Measurements from ENCODE around the gene ARHGEF28. TPM values are rescaled to one million over a fixed set of nuclear protein-coding genes. Genes with fewer than 3 reads are reported as not detected.

Gene ARHGEF28
- total RNA-seq, 2 experiments from 2014 or later: 0.05 to 0.12 TPM

DNA sequence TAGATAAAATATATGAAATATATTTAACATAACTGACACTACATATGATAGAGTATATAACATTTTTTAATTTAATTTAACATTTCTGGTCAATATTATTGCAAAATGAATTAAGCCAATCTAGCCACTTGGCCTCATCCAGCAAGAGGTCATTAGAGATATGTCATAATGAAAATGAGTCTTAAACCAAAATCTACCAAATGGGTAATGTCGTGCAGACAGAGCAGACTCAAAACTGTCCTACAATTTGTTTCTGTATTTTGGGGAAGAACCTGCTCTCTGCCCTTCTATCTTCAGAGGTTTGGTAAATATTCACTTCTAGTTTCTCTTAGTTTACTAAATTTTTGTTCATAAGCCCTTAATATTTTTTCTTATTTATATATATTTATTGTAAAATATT is 61.4 kb downstream of the ARHGEF28 start:
- POLR2A ChIA-PET: no interaction called here
- no peaks in the 10 kb centered on the region for H3K27me3 Mint-ChIP-seq
- CTCF ChIA-PET: no interaction called here
- H3K27ac Mint-ChIP-seq: no peak overlapping the region
- intact Hi-C loops (cut with micrococcal nuclease): loop anchor here (10.0 kb wide), 1 partner anchor 107 kb away; no protein-coding TSS in a partner anchor
- H3K4me3 Mint-ChIP-seq: no peak overlapping the region
- no peaks in the 10 kb centered on the region for H3K9me3 Mint-ChIP-seq
- DNase-seq: no peak
- no peaks in the 10 kb centered on the region for H3K4me1 Mint-ChIP-seq (ENCODE audit: low read depth)
- H3K36me3 Mint-ChIP-seq: no peaks in the 10 kb centered on the region

DNA sequence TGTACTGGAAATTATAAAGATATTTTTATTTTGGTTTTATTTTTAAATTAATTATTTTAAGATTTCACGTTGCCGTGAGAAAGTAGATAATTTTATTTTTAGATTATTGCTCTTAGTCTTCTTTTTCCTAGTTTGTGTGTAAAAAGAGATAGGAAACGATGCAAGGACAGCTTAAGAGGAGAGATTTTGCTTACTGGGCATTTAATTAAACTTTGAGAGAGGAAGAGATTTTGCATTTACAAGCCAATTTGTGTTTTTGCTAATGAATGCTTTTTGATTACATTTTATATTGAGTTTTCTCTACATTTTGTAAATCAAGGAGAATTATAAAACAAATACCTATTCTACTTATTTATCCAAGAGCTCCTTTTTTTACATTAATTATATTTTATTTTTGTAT is 64.0 kb downstream of the ARHGEF28 start:
- CTCF ChIA-PET: interaction anchor here (0.7 kb wide), 1 partner anchor 1074 kb away, joined by 3 read pairs; no protein-coding TSS in a partner anchor
- Mint-ChIP-seq H3K27me3 (peaks cover 4% of the 10 kb centered on the region), H3K4me1 (ENCODE audit: low read depth) (peaks cover 17% of the 10 kb centered on the region), H3K27ac (no peak overlapping the region), H3K9me3 (no peaks in the 10 kb centered on the region), H3K36me3 (no peaks in the 10 kb centered on the region), H3K4me3 (no peak overlapping the region)
- intact Hi-C loops (cut with micrococcal nuclease): no loop called here
- POLR2A ChIA-PET: no interaction called here
- DNase-seq: no peak

DNA sequence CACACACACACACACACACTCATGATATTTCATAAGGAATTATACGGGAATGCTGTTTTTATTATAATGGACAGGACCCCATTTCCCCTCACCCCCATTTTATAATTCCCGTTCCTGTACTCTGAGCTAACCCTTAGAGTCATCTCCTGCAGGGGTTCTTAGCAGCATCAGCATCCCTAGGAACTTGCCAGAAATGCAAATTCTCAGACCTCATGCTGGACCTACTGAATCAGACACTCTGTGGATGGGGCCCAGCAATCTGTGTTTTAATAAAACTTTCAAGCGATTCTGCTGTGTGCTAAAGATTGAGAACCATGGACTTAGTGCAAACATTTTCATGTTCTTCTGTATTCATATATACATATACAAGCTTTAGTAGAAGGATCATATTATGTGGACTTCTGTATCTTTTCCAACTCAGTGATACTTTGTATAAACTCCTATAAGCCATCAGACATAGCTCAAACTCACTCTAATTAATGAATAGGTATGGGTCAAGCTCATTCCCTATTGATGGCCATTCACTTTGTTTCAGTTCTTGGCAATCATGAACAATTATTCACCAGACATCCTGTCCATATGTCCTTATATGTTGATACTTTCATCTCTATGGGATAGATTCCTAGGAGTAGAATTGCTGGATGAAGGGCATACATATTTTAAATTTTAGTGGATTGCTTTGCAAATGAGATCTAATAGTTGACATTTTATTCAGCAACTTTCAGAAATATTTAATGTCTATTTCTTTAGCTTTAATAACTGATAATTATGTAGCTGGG is 65.5 kb downstream of the ARHGEF28 start:
- no peaks in the 10 kb centered on the region for H3K36me3 Mint-ChIP-seq
- CTCF ChIA-PET: interaction anchor here (0.9 kb wide), 1 partner anchor 100 kb away, joined by 3 read pairs; no protein-coding TSS in a partner anchor
- intact Hi-C loops (cut with micrococcal nuclease): no loop called here
- peaks cover 9% of the 10 kb centered on the region for H3K27me3 Mint-ChIP-seq
- POLR2A ChIA-PET: no interaction called here
- no peak overlapping the region for H3K4me3 Mint-ChIP-seq
- peaks cover 17% of the 10 kb centered on the region for H3K4me1 Mint-ChIP-seq (ENCODE audit: low read depth)
- no peaks in the 10 kb centered on the region for H3K9me3 Mint-ChIP-seq
- H3K27ac Mint-ChIP-seq: no peak overlapping the region
- no peak for DNase-seq

DNA sequence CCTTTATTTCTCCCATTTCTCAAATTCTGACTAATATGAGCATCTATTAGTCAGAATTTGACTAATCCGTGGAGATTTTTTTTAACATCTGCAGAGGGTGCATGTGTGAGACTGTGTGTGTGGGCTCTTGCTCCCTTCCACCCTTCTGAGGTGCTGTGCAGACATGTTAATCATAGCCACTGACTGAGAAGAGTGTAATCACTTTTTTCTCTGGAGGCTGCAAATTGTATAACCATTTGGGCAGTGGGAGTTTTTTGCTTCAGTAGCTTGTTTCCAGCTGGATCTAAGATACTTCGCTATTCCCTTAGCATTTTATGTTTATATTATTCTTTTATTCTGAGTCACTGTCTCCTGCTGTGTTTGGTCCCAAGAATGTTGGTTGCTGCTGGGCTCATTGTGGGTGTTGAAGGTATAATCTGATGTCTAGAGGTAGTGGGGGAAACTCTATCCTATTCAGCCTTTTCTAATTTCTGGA is 66.2 kb downstream of the ARHGEF28 start:
- DNase-seq: no peak
- Mint-ChIP-seq H3K27ac (no peak overlapping the region), H3K4me3 (no peak overlapping the region), H3K9me3 (no peaks in the 10 kb centered on the region), H3K4me1 (ENCODE audit: low read depth) (peaks cover 17% of the 10 kb centered on the region), H3K27me3 (peaks cover 9% of the 10 kb centered on the region), H3K36me3 (no peaks in the 10 kb centered on the region)
- POLR2A ChIA-PET: no interaction called here
- intact Hi-C loops (cut with micrococcal nuclease): no loop called here
- CTCF ChIA-PET: interaction anchor here (0.9 kb wide), 1 partner anchor 101 kb away, joined by 3 read pairs; no protein-coding TSS in a partner anchor

- Mint-ChIP-seq H3K27ac (no peak overlapping the region), H3K9me3 (no peaks in the 10 kb centered on the region), H3K27me3 (peaks cover 13% of the 10 kb centered on the region), H3K4me3 (no peak overlapping the region), H3K36me3 (no peaks in the 10 kb centered on the region), H3K4me1 (ENCODE audit: low read depth) (peaks cover 17% of the 10 kb centered on the region)
- no peak for DNase-seq
- ChIA-PET POLR2A (no interaction called here), CTCF (interaction anchor here (2.4 kb wide), 1 partner anchor 102 kb away, joined by 14 read pairs; no protein-coding TSS in a partner anchor)
- intact Hi-C loops (cut with micrococcal nuclease): no loop called here
Measured at GRCh38 chr5:73692981-73693380, 67.0 kb downstream of the ARHGEF28 start.

DNA sequence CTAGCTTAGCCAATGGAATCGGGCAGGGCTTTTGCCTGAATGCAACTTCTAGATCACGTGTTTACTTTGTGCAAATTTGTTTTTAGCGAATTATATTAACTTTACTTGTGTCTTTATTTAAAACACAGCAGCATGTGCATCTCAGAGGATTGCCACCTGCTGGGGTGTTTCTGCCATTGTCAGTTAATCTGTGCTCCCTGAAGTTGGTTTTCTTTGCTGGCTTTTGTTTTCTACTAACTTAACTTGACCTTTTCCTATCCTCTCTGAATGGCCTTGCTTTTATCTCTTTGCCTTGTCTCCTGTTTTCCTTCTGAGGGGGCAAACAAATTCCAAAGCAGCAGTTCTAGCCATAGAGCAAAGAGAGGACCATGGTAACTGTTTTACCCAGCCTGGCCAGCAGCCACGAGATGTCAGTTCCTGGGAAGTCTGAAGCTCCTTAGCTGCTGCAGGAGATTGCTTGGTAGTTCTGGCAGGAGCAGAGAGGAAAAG is 67.6 kb downstream of the ARHGEF28 start:
- Mint-ChIP-seq H3K4me3 (no peak overlapping the region), H3K9me3 (no peaks in the 10 kb centered on the region), H3K27ac (no peak overlapping the region), H3K27me3 (peaks cover 15% of the 10 kb centered on the region), H3K4me1 (ENCODE audit: low read depth) (peaks cover 17% of the 10 kb centered on the region), H3K36me3 (no peaks in the 10 kb centered on the region)
- POLR2A ChIA-PET: no interaction called here
- CTCF ChIA-PET: interaction anchor here (0.7 to 2.4 kb wide), 2 partner anchors 77 to 103 kb away, joined by 3 to 14 read pairs; no protein-coding TSS in a partner anchor
- intact Hi-C loops (cut with micrococcal nuclease): no loop called here
- DNase-seq: peak; percentile 10

DNA sequence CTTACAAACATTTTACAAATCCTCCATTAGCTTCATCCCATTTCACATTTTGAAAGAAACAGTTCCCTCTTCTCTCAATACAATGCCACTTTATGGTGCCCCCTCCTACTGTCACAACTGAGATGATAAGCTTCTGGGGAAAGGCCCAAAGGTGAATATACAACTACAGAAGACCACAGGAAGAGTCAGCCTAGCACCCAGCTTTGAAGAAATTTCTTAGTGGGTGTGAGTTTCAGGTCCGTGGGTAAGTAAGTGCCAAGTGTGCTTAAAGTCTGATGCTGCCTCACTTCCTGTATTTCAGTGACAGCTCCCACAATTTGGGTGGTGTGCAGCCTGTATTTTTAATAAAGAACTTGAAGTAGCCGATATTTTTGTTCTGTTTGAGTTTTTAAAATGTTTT is 68.1 kb downstream of the ARHGEF28 start:
- H3K9me3 Mint-ChIP-seq: no peaks in the 10 kb centered on the region
- no peaks in the 10 kb centered on the region for H3K36me3 Mint-ChIP-seq
- peaks cover 18% of the 10 kb centered on the region for H3K27me3 Mint-ChIP-seq
- DNase-seq: peak; percentile 24
- H3K4me3 Mint-ChIP-seq: no peak overlapping the region
- POLR2A ChIA-PET: no interaction called here
- H3K4me1 Mint-ChIP-seq (ENCODE audit: low read depth): peaks cover 17% of the 10 kb centered on the region
- intact Hi-C loops (cut with micrococcal nuclease): no loop called here
- H3K27ac Mint-ChIP-seq: no peak overlapping the region
- CTCF ChIA-PET: interaction anchor here (0.7 to 2.4 kb wide), 2 partner anchors 77 to 103 kb away, joined by 3 to 14 read pairs; no protein-coding TSS in a partner anchor

GRCh38 chr5:73698011-73698410 is 72.0 kb downstream of the ARHGEF28 start:
- H3K36me3 Mint-ChIP-seq: no peaks in the 10 kb centered on the region
- H3K4me1 Mint-ChIP-seq (ENCODE audit: low read depth): peaks cover 16% of the 10 kb centered on the region
- no peak for DNase-seq
- peaks cover 18% of the 10 kb centered on the region for H3K27me3 Mint-ChIP-seq
- intact Hi-C loops (cut with micrococcal nuclease): no loop called here
- H3K4me3 Mint-ChIP-seq: no peak overlapping the region
- no peak overlapping the region for H3K27ac Mint-ChIP-seq
- POLR2A ChIA-PET: no interaction called here
- H3K9me3 Mint-ChIP-seq: no peaks in the 10 kb centered on the region
- CTCF ChIA-PET: no interaction called here

- Mint-ChIP-seq H3K27ac (no peak overlapping the region), H3K27me3 (peaks cover 13% of the 10 kb centered on the region), H3K4me3 (no peak overlapping the region), H3K4me1 (ENCODE audit: low read depth) (no peaks in the 10 kb centered on the region), H3K9me3 (no peaks in the 10 kb centered on the region), H3K36me3 (no peaks in the 10 kb centered on the region)
- CTCF ChIA-PET: no interaction called here
- intact Hi-C loops (cut with micrococcal nuclease): no loop called here
- no peak for DNase-seq
- POLR2A ChIA-PET: no interaction called here
Measured at GRCh38 chr5:73701566-73701965, 75.6 kb downstream of the ARHGEF28 start.

GRCh38 chr5:73702534-73702933 is 76.5 kb downstream of the ARHGEF28 start:
- intact Hi-C loops (cut with micrococcal nuclease): no loop called here
- H3K27me3 Mint-ChIP-seq: peaks cover 11% of the 10 kb centered on the region
- no peak overlapping the region for H3K27ac Mint-ChIP-seq
- ChIA-PET CTCF (no interaction called here), POLR2A (no interaction called here)
- H3K4me3 Mint-ChIP-seq: no peak overlapping the region
- DNase-seq: no peak
- H3K4me1 Mint-ChIP-seq (ENCODE audit: low read depth): no peaks in the 10 kb centered on the region
- H3K9me3 Mint-ChIP-seq: no peaks in the 10 kb centered on the region
- H3K36me3 Mint-ChIP-seq: no peaks in the 10 kb centered on the region

- no peaks in the 10 kb centered on the region for H3K36me3 Mint-ChIP-seq
- H3K27ac Mint-ChIP-seq: no peak overlapping the region
- POLR2A ChIA-PET: no interaction called here
- H3K9me3 Mint-ChIP-seq: no peaks in the 10 kb centered on the region
- intact Hi-C loops (cut with micrococcal nuclease): no loop called here
- no peaks in the 10 kb centered on the region for H3K4me1 Mint-ChIP-seq (ENCODE audit: low read depth)
- CTCF ChIA-PET: no interaction called here
- no peak for DNase-seq
- no peak overlapping the region for H3K4me3 Mint-ChIP-seq
- H3K27me3 Mint-ChIP-seq: peaks cover 9% of the 10 kb centered on the region
Measured at GRCh38 chr5:73702951-73703350, 77.0 kb downstream of the ARHGEF28 start.

- H3K4me3 Mint-ChIP-seq: no peak overlapping the region
- peaks cover 2% of the 10 kb centered on the region for H3K9me3 Mint-ChIP-seq
- H3K27me3 Mint-ChIP-seq: peaks cover 6% of the 10 kb centered on the region
- ChIA-PET POLR2A (no interaction called here), CTCF (no interaction called here)
- DNase-seq: no peak
- no peaks in the 10 kb centered on the region for H3K4me1 Mint-ChIP-seq (ENCODE audit: low read depth)
- H3K27ac Mint-ChIP-seq: no peak overlapping the region
- intact Hi-C loops (cut with micrococcal nuclease): no loop called here
- no peaks in the 10 kb centered on the region for H3K36me3 Mint-ChIP-seq
Measured at GRCh38 chr5:73705364-73705763, 79.4 kb downstream of the ARHGEF28 start.

GRCh38 chr5:73706963-73707362 is 81.0 kb downstream of the ARHGEF28 start:
- Mint-ChIP-seq H3K4me1 (ENCODE audit: low read depth) (no peaks in the 10 kb centered on the region), H3K4me3 (no peak overlapping the region), H3K27ac (no peak overlapping the region), H3K9me3 (peaks cover 2% of the 10 kb centered on the region), H3K27me3 (peaks cover 6% of the 10 kb centered on the region), H3K36me3 (no peaks in the 10 kb centered on the region)
- ChIA-PET CTCF (interaction anchor here (0.7 to 1.3 kb wide), 2 partner anchors 86 to 116 kb away, joined by 3 read pairs; no protein-coding TSS in a partner anchor), POLR2A (no interaction called here)
- intact Hi-C loops (cut with micrococcal nuclease): no loop called here
- DNase-seq: no peak

Measured in activated CD4-positive, alpha-beta memory T cell treated with anti-CD3 and anti-CD28 coated beads for 36 hours (primary cell).